Activated CD4-positive, alpha-beta T cell treated with anti-CD3 and anti-CD28 coated beads, Interleukin-2, amount 50 U/mL, for 48 hours (primary cell): Measurements from ENCODE around the gene PTPN23.
"Not testable (repeated sequence)": the region's sequence is repeated elsewhere in the genome, so short reads cannot be mapped to it uniquely, and the experiment has no call there.

ENCODE experiments used
- DNase-seq, 2 experiments: peaks; one replicate each; pipeline ENCODE4 v3.0.0-alpha.2; 2020

Gene PTPN23

DNA sequence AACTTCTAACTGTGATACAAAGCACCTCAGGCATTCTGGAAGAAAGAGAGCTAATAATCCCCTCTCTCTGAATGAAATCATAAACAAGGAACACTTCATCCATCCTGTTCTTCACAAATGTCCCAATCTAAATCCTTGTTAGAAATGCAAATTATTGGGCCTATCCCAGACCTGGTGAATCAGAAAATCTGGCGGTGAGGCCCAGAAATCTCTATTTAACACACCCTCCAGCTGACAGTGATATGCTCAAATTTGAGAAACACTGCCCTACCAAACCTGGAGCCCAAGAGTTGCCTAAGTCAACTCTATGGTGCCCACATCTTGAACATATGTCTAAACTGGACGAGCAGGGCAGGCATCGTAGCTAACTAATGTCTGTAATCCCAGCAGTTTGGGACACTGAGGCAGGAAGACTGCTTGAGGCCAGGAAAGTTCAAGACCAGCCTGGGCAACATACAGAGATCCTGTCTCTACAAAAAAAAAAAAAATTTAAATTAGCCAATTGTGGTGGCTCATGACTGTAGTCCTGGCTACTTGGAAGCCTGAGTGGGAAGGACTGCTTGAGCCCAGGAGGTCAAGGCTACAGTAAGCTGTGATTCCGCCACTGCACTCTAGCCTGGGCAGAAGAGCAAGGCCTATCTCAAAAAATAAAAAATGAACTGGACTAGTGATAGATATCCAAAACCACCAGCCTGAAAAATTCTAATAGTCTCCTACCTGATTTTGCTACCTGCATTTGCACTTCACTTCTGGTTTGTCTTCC lies 71.8 kb downstream of the PTPN23 start:
- no peak for DNase-seq

- DNase-seq: no peak
These were observed 75.1 kb downstream of the PTPN23 start for GRCh38 chr3:47455806-47456452.

- no peak for DNase-seq
These were observed 76.2 kb downstream of the PTPN23 start for GRCh38 chr3:47456984-47457383.

DNA sequence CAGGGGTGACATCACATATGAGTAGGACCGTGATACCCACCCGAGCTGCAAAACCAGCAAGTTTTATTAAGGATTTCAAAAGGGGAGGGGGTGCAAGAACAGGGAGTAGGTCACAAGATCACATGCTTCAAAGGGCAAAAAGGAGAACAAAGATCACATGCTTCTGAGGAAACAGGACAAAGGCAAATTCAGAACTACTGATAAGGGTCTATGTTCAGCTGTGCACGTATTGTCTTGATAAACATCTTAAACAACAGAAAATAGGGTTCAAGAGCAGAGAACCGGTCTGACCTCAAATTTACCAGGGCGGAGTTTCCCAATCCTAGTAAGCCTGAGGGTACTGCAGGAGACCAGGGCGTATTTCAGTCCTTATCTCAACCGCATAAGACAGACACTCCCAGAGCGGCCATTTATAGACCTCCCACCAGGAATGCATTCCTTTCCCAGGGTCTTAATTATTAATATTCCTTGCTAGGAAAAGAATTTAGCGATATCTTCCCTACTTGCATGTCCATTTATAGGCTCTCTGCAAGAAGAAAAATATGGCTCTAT lies 78.8 kb downstream of the PTPN23 start:
- DNase-seq: not testable (repeated sequence)
